GM08714 (cell line): ENCODE measurements around the gene NSD1.

Experiments
- H3K4me3 ChIP-seq: fragments of 200-500 bp; sonication (Bioruptor generic); 2 replicates; pipeline ENCODE4 v1.5.1; 2014; ENCODE audit warnings: mild to moderate bottlenecking, low read length, inconsistent platforms
- ZNF274 ChIP-seq: IDR thresholded peaks from 2 replicates; pipeline ENCODE4 v1.6.1; 2012; ENCODE audit warnings: mild to moderate bottlenecking, low read depth, low read length

Gene NSD1, protein sequence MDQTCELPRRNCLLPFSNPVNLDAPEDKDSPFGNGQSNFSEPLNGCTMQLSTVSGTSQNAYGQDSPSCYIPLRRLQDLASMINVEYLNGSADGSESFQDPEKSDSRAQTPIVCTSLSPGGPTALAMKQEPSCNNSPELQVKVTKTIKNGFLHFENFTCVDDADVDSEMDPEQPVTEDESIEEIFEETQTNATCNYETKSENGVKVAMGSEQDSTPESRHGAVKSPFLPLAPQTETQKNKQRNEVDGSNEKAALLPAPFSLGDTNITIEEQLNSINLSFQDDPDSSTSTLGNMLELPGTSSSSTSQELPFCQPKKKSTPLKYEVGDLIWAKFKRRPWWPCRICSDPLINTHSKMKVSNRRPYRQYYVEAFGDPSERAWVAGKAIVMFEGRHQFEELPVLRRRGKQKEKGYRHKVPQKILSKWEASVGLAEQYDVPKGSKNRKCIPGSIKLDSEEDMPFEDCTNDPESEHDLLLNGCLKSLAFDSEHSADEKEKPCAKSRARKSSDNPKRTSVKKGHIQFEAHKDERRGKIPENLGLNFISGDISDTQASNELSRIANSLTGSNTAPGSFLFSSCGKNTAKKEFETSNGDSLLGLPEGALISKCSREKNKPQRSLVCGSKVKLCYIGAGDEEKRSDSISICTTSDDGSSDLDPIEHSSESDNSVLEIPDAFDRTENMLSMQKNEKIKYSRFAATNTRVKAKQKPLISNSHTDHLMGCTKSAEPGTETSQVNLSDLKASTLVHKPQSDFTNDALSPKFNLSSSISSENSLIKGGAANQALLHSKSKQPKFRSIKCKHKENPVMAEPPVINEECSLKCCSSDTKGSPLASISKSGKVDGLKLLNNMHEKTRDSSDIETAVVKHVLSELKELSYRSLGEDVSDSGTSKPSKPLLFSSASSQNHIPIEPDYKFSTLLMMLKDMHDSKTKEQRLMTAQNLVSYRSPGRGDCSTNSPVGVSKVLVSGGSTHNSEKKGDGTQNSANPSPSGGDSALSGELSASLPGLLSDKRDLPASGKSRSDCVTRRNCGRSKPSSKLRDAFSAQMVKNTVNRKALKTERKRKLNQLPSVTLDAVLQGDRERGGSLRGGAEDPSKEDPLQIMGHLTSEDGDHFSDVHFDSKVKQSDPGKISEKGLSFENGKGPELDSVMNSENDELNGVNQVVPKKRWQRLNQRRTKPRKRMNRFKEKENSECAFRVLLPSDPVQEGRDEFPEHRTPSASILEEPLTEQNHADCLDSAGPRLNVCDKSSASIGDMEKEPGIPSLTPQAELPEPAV (N-terminal part only)

DNA sequence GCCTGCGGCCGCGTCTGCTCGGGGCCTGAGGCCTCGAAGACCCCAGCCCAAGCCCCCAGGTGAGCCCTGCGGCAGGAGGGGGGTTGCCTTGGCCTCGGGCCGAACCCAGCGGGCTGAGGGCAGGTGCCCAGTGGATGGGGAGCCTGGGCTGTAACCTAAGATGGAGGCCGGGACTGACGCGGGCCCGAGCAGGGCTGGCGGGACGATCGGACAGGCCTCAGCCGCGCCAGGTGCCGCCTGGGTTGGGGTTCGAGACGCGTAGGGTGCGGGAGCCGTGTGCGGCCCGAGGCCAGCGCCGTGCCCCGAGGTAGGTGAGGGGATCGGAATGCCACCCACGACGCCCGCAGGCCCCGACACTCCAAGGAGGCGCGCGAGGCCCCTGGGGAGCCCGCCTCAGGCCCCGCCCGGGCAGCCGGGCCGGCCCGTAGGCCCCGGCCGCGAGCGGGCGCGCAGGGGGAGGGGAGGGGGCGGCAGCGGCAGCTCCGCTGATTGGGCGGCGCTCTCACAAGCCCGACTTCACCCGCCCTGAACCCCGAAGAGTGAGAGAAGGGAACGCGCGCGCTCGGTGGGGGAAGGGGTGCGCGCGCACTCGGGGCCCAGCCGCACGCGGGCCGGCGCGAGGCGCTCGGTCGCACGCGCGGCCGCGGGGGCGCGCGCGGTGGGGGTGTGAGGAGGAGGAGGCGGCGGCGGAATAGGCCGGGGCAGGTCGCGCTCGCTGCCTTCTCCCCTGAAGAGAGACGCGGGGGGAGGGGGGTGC, at the start of gene NSD1:
Gene NSD1 (plus strand): TSS at position 678 of the 757 bp plus-strand sequence. CDS start 1,331 bp downstream, outside the sequence.
- H3K4me3 ChIP-seq, result peak within 1 kb of the TSS; percentile 83
- no peak for TF ChIP-seq ZNF274

DNA sequence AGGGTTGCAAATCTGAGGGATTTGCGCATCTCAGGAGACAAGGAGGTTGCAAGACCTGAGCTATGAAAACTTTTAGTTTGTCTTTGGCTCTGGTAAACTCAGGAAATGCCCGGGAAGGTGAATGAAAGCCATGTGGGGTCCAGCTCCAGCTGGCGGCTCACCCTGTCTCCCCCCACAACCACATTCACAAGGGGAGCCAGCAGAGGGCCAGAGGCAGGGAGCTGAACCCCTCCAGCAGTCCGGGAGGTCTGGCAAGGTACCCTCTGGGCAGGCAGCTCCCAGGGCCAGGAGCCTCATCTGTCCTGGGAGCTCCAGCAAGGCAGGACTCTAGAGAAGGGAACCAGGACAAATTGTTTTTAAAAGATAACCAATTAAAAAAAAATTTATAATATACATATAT, 49.4 kb upstream of the NSD1 start:
- TF ChIP-seq ZNF274, result no peak

DNA sequence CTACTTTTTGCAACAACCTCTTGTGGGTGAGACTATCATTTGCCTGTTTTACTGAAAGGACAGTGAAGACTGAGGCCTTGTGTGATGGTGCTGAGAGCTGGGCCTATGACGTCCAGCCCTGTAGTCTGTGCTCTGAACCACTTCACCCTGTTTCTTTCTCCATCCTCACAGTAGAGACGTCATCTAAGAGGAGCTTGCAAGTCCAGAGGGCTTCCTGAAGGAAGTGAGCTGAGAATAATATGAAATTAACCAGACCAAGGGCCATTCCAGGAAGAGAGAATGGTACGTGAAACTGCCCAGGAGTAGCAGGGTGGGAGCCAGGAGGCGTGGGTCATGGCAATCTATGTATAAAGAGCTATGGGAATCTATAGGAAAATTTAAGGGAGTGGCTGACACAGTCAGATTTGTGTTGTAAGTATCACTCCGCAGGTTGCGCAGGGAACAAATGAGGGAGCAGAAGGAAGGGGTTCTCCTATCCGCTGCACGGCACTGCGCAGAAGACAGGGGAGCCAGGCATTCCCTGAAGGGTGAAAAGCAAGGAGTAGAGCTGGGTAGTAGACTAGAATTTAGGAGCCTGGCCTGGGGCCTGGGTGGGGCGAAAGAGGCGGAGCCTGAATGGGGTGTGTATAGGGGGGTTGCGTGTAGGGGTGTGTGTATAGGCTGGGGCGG, 47.5 kb upstream of the NSD1 start:
- no peak for TF ChIP-seq ZNF274
- no peak overlapping the region for H3K4me3 ChIP-seq

More for the DNA sequence above, 49.4 kb upstream of the NSD1 start:
- no peak overlapping the region for H3K4me3 ChIP-seq

DNA sequence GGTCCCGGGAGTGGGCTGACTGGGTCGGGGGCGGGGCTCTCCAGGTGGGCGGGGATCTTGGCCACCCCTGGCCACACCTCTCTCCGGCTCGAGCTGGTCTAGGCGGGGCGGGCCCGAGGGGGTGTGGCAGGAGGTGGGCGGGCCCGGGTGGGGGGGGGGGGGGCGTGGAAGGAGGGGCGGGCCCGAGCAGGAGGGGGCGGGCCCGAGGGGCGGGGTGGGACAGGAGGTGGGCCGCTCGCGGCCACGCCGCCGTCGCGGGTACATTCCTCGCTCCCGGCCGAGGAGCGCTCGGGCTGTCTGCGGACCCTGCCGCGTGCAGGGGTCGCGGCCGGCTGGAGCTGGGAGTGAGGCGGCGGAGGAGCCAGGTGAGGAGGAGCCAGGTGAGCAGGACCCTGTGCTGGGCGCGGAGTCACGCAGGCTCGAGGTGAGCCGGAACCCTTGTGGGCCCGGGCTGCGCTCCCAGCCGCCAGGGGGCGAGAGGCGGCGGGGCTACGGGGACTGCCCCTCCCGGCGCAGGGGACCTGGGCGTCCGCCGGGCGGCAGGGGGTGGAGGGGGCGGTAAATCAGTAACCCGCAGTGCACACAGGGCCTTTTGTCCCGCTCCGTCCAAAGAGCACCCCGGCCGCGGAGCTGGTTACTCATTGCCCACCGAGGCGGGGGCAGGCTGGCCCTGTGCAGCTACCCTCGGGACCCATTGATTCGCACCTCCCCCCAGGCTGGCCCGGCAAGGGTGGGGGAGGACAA, 46.7 kb upstream of the NSD1 start, which contains the start of gene FGFR4:
Gene FGFR4 (plus strand): TSS at position 262 of the 744 bp plus-strand sequence. CDS start 2,688 bp downstream, outside the sequence.
- TF ChIP-seq ZNF274, result no peak
- peak within 1 kb of the TSS; percentile 45; the same call in 1 of the 2 replicates for H3K4me3 ChIP-seq

DNA sequence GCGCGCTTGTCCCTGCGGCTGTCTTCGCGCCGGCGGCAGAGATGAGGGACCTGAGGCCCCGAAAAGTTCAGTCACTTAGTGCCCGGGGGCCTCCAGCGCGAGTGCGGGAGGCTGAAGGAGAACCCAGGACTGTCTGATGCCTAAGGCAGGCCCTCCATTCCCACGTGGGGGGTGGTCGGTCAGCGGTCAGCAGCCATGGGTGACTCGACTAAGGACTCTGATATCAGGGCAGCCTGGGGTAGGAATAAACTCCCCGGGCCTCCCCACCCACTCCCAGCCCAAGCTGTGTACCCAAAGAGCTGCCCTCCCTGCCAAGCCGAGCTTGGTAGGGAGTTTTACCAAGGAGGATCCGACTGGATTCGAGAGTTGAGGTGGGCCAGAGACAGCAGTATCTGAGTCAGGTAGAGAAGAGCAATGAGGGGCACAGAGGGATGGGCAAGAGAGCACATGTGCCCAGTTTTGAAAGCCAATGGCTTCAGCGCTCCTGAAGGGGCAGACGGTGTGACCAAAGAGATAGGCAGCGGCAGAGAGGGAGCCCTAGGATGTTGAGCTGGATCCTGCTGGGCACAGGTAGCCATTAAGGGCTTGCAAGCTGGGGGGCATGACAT, 46.1 kb upstream of the NSD1 start:
- no peak for TF ChIP-seq ZNF274
- H3K4me3 ChIP-seq, result peak overlapping the region; percentile 45; the same call in 1 of the 2 replicates

DNA sequence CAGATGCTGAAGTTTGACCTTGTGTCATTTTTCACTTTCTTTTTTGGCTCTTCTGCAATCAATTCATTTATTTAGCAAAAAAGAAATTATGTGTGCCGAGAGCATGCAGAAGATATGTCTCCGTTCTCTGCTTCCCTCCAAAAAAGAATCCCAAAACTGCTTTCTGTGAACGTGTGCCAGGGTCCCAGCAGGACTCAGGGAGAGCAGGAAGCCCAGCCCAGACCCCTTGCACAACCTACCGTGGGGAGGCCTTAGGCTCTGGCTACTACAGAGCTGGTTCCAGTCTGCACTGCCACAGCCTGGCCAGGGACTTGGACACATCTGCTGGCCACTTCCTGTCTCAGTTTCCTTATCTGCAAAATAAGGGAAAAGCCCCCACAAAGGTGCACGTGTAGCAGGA, 44.4 kb upstream of the NSD1 start:
- H3K4me3 ChIP-seq, result no peak overlapping the region
- no peak for TF ChIP-seq ZNF274

DNA sequence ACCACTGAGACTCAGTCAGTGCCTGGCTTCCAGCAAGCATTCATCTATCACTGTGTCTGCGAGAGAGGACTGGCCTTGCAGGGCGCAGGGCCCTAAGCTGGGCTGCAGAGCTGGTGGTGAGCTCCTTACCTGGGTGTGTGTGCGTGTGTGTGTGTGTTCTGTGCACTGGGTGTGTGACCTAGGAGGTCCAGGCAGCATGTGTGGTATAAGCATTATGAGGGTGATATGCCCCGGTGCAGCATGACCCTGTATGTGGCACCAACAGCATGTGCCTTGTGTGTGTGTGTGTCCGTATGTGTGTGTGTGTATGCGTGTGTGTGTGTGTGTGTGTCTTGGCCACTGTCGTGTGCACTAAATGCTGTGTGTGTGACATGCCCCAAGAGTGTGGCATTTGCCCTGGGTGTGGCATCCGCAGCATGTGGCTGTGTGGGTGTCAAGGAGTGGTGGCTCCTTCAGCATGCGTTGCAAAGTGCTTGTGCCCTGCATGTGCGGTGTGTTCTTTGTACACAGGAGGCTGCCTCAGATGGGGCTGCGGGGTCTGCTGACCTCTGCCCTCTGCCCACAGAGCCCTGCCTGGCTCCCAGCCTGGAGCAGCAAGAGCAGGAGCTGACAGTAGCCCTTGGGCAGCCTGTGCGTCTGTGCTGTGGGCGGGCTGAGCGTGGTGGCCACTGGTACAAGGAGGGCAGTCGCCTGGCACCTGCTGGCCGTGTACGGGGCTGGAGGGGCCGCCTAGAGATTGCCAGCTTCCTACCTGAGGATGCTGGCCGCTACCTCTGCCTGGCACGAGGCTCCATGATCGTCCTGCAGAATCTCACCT, 43.5 kb upstream of the NSD1 start:
- TF ChIP-seq ZNF274, result no peak
- H3K4me3 ChIP-seq, result no peak overlapping the region

DNA sequence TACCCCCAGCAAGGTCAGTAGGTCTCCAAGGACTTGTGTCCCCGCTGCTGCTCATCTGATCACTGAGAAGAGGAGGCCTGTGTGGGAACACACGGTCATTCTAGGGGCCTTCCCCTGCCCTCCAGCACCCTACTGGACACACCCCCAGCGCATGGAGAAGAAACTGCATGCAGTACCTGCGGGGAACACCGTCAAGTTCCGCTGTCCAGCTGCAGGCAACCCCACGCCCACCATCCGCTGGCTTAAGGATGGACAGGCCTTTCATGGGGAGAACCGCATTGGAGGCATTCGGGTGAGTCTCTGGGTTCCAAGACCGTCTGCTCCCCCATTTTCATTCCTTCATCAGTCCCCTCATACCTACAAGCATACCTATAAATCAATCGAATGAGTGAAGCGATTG, 42.8 kb upstream of the NSD1 start:
- no peak for TF ChIP-seq ZNF274
- H3K4me3 ChIP-seq, result no peak overlapping the region

DNA sequence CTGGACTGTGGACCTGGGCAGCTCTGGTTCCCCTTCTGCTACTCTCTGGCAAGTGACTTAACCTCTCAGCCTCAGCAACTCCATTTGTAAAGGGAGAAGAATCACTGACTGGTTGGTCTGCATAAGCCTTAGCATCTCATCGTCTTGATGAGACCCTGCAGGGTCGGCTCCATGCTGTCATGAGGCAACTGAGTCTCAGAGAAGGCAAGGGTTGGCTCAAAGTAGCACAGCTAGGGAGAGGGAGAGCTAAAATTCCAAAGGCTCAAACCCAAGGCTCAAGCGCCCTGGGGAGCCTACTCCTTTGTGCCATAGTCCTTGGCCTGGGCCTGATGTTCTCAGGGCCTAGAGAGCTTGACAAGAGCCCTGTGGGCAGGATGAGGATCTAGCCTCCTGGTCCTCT, 42.3 kb upstream of the NSD1 start:
- no peak for TF ChIP-seq ZNF274

DNA sequence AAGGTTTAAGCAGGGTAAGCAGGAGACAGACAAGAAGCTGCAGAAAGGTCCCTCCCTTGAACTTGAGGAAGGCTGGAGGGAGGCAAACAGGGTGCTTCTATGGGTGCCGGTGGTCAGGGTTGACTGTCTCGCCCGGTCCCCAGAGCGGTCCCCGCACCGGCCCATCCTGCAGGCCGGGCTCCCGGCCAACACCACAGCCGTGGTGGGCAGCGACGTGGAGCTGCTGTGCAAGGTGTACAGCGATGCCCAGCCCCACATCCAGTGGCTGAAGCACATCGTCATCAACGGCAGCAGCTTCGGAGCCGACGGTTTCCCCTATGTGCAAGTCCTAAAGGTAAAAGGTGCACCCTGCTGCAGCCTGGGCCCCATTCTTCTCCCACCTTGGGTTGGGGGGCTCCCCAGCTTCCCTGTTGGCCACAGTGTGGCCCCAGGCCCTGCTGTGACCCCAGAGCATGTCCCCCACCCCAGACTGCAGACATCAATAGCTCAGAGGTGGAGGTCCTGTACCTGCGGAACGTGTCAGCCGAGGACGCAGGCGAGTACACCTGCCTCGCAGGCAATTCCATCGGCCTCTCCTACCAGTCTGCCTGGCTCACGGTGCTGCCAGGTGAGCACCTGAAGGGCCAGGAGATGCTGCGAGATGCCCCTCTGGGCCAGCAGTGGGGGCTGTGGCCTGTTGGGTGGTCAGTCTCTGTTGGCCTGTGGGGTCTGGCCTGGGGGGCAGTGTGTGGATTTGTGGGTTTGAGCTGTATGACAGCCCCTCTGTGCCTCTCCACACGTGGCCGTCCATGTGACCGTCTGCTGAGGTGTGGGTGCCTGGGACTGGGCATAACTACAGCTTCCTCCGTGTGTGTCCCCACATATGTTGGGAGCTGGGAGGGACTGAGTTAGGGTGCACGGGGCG, 41.1 kb upstream of the NSD1 start:
- TF ChIP-seq ZNF274, result no peak
- no peak overlapping the region for H3K4me3 ChIP-seq

More for the DNA sequence above, 42.3 kb upstream of the NSD1 start:
- H3K4me3 ChIP-seq, result no peak overlapping the region
